ENCODE data around the gene FAM163B. TPM values are rescaled to one million over a fixed set of nuclear protein-coding genes. Genes with fewer than 3 reads are reported as not detected.

Gene FAM163B
- not detected for total RNA-seq

DNA sequence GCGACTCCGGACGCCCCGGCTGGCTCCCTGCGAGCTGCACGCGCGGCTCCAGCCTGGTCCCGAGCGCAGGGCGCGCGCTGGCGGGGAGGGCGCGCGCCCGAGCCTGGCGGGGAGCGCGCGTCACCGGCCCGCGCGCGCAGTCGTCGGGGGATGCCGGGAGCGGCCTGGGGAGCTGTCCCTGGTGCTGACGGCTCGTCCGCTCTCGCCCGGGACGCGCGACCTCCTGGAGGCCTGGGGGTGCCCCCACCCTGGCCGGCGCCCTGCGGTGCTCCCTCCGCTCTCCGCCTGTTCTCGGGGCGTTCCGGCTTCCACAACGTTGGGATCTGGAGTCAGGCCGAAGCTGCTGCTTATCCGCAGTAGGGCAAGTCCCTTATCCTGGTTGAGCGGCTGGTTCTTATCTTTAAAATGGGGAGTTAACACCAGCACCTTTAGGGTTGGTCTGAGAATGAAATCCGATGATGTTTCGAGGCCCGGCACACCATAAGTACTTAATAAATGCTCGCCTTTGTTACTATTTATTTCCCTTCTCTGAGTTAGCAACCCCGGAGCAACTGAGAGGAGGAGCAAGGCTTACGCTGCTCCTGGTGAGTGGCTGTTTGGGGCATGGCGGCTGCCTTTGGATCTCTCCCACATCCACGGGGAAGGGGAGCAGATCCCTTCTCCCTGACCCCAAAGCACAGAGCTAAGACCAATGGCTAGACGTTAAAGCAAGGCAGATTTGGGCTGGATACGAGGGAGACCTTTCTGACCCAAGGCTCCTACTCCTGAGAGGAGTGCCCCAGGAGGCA is at the start of gene FAM163B:
FAM163B (minus strand) TSS at position 79 of the 788 bp plus-strand sequence. CDS start 29,166 bp downstream, outside the sequence.
- Mint-ChIP-seq H3K4me1 (ENCODE audit: low read depth) (peaks cover 7% of the 10 kb centered on the region), H3K36me3 (ENCODE audit: low read depth) (no peaks in the 10 kb centered on the region), H3K4me3 (no peak within 1 kb of the TSS), H3K27me3 (ENCODE audit: low read depth) (peaks cover 30% of the 10 kb centered on the region), H3K9me3 (no peaks in the 10 kb centered on the region), H3K27ac (no peak within 1 kb of the TSS)
- CTCF ChIA-PET = no interaction called here
- DNase-seq = peak; percentile 47
- intact Hi-C loops (cut with micrococcal nuclease) = no loop called here

DNA sequence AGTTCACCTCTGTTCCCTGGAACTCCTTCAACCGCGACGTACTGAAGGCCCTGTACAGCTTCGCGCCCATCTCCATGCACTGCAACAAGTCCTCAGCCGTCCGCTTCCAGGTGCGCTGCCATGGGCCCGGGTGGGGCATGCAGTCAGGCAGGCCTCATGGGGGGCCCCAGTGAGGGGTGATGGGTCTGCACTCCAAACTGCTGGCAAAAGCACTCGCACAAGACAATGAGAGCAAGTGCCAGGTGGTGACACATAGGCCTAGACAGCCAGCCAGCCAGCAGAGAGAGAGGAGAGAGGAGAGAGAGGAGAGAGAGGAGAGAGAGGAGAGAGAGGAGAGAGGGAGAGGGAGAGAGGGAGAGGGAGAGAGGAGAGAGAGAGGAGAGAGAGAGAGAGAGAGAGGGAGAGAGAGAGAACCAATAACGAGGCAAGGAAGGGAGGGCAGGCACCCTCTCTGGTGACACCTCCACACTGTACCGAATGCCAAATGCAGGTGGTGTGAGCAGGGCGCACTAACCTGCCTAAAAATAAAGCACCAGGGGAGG is 48.0 kb upstream of the FAM163B start:
- CTCF ChIA-PET = interaction anchor here (0.9 to 2.1 kb wide), 2 partner anchors 67 to 86 kb away, joined by 3 to 8 read pairs; no protein-coding TSS in a partner anchor
- Mint-ChIP-seq H3K27me3 (ENCODE audit: low read depth) (peaks cover 20% of the 10 kb centered on the region), H3K36me3 (ENCODE audit: low read depth) (no peaks in the 10 kb centered on the region), H3K4me1 (ENCODE audit: low read depth) (peaks cover 41% of the 10 kb centered on the region), H3K27ac (no peak overlapping the region), H3K9me3 (no peaks in the 10 kb centered on the region), H3K4me3 (no peak overlapping the region)
- intact Hi-C loops (cut with micrococcal nuclease) = loop anchor here (2.0 to 5.0 kb wide), 2 partner anchors 44 to 335 kb away; partner anchors contain the start of gene VAV2
- no peak for DNase-seq

DNA sequence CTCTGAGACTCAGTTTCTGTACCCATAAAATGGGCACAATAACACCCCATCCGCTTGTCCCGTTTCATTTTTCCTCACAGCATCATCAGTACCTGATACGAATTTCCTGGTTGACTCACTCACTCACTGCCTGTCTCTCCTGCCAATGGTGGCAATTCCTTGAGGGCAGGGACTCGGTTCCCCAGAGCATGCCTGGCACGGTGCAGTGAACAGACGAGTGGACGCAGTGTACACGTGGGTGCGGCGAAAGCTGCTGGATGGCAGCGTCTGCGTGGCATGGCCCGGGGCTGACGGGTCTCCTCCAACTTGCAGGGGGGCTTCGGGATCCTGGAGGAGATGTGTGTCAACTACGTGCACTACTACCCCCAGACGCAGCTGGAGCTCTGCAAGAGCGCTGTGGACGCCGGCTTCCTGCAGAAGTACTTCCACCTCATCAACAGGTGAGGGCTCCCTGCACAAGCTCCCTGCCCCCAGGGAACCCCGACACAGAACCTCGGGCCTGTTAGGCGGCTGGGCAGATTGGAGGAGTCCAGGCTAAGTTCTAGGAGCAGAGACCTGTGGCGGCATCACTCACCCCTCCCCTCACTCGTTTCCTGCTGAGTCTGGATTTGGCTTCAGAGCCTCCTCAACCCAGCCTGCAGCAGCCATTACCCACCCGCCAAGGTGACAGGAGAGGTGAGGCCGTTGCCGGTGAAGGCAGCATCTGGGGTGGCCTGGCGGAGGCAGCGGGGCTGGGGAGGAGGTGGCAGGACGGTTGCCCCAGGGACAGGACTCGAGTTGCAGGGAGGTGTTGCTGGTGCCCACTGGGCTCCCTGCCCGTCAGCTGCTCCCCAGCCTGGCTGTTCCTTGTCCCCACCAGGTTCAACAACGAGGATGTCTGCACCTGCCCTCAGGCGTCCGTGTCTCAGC is 47.3 kb upstream of the FAM163B start:
- H3K4me3 Mint-ChIP-seq = no peak overlapping the region
- DNase-seq = peak; percentile 68
- no peak overlapping the region for H3K27ac Mint-ChIP-seq
- intact Hi-C loops (cut with micrococcal nuclease) = loop anchor here (1.0 to 5.0 kb wide), 3 partner anchors 44 to 336 kb away; partner anchors contain the start of gene VAV2
- CTCF ChIA-PET = interaction anchor here (0.9 to 2.1 kb wide), 2 partner anchors 66 to 86 kb away, joined by 3 to 8 read pairs; no protein-coding TSS in a partner anchor
- no peaks in the 10 kb centered on the region for H3K36me3 Mint-ChIP-seq (ENCODE audit: low read depth)
- H3K27me3 Mint-ChIP-seq (ENCODE audit: low read depth) = peaks cover 20% of the 10 kb centered on the region
- peaks cover 41% of the 10 kb centered on the region for H3K4me1 Mint-ChIP-seq (ENCODE audit: low read depth)
- no peaks in the 10 kb centered on the region for H3K9me3 Mint-ChIP-seq

DNA sequence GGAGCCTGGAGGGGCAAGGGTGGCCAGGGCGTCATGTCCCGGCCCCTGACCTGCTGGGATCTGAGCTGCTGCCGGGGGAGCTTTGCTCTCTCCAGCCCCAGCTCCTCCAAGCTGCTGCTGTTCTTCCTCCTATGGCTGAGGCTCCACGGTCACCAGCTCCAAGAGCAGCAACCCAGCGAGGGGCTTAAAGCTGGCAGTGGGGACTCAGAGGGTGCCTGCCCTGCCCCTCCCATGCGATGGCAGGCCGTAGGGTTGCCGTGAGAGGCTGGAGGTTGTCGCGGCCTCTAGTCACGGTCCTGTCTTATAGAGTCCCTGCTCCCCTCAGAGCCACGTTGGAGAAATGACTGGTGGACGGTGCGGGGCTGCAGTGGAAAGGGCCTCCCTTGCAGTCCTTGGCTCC is 46.5 kb upstream of the FAM163B start:
- no peak overlapping the region for H3K27ac Mint-ChIP-seq
- intact Hi-C loops (cut with micrococcal nuclease) = loop anchor here (1.0 to 5.0 kb wide), 3 partner anchors 45 to 337 kb away; partner anchors contain the start of gene VAV2
- peaks cover 20% of the 10 kb centered on the region for H3K27me3 Mint-ChIP-seq (ENCODE audit: low read depth)
- no peaks in the 10 kb centered on the region for H3K36me3 Mint-ChIP-seq (ENCODE audit: low read depth)
- DNase-seq = no peak
- CTCF ChIA-PET = interaction anchor here (2.1 kb wide), 1 partner anchor 65 kb away, joined by 8 read pairs; no protein-coding TSS in a partner anchor
- no peaks in the 10 kb centered on the region for H3K9me3 Mint-ChIP-seq
- no peak overlapping the region for H3K4me3 Mint-ChIP-seq
- H3K4me1 Mint-ChIP-seq (ENCODE audit: low read depth) = peaks cover 41% of the 10 kb centered on the region

- H3K4me3 Mint-ChIP-seq = no peak overlapping the region
- peaks cover 19% of the 10 kb centered on the region for H3K27me3 Mint-ChIP-seq (ENCODE audit: low read depth)
- H3K36me3 Mint-ChIP-seq (ENCODE audit: low read depth) = no peaks in the 10 kb centered on the region
- DNase-seq = no peak
- peaks cover 40% of the 10 kb centered on the region for H3K4me1 Mint-ChIP-seq (ENCODE audit: low read depth)
- intact Hi-C loops (cut with micrococcal nuclease) = loop anchor here (5.0 kb wide), 1 partner anchor 337 kb away; the partner anchor contains the start of gene VAV2
- CTCF ChIA-PET = interaction anchor here (2.1 kb wide), 1 partner anchor 65 kb away, joined by 8 read pairs; no protein-coding TSS in a partner anchor
- no peak overlapping the region for H3K27ac Mint-ChIP-seq
- H3K9me3 Mint-ChIP-seq = no peaks in the 10 kb centered on the region
Observed at GRCh38 chr9:133654736-133655657, 45.8 kb upstream of the FAM163B start.

DNA sequence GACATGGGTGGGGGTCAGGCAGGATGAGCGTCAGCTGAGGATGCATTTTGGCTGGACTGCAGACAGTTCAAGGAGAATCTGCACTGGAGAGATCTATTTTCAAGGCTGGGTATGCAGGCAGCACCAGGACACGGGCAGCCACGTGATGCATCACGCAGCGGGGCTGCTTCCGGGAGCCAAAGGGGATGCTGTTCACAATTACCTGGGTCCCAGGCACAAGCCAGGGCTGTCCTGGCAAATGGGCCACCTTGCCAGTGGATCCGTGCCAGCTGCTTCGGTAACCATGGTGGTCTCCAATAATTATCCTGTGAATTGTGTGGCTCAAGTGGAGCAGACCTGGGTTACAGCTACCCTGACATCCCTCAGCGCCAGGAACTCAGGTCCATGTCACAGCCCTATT is 44.4 kb upstream of the FAM163B start:
- H3K27ac Mint-ChIP-seq = no peak overlapping the region
- no peak for DNase-seq
- H3K4me1 Mint-ChIP-seq (ENCODE audit: low read depth) = peaks cover 28% of the 10 kb centered on the region
- CTCF ChIA-PET = interaction anchor here (0.7 to 1.2 kb wide), 2 partner anchors 63 to 89 kb away, joined by 3 read pairs; no protein-coding TSS in a partner anchor
- peaks cover 17% of the 10 kb centered on the region for H3K27me3 Mint-ChIP-seq (ENCODE audit: low read depth)
- H3K9me3 Mint-ChIP-seq = no peaks in the 10 kb centered on the region
- no peaks in the 10 kb centered on the region for H3K36me3 Mint-ChIP-seq (ENCODE audit: low read depth)
- no peak overlapping the region for H3K4me3 Mint-ChIP-seq
- intact Hi-C loops (cut with micrococcal nuclease) = no loop called here

DNA sequence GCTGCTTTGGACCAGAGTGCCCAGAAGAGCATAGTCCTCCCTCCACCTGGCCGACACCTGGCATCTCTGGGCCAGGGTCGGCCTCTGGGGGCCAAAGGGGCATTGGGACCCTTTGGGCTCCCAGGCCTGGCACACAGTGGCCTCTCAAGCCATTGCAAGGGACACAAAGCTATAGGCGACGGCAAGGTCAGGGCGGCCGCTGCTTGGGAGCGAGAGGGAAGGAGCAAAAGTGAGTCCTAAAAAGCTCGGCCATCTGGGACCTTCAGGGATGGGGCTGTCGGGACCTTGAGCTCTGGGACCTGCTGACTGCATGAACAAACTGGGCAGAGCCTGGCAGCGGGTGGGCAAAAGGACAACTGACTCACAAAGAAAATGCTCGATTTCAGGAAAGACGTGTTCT is 40.8 kb upstream of the FAM163B start:
- no peaks in the 10 kb centered on the region for H3K4me1 Mint-ChIP-seq (ENCODE audit: low read depth)
- DNase-seq = no peak
- no peak overlapping the region for H3K27ac Mint-ChIP-seq
- no peaks in the 10 kb centered on the region for H3K36me3 Mint-ChIP-seq (ENCODE audit: low read depth)
- CTCF ChIA-PET = no interaction called here
- H3K27me3 Mint-ChIP-seq (ENCODE audit: low read depth) = peaks cover 4% of the 10 kb centered on the region
- no peak overlapping the region for H3K4me3 Mint-ChIP-seq
- no peaks in the 10 kb centered on the region for H3K9me3 Mint-ChIP-seq
- intact Hi-C loops (cut with micrococcal nuclease) = no loop called here

DNA sequence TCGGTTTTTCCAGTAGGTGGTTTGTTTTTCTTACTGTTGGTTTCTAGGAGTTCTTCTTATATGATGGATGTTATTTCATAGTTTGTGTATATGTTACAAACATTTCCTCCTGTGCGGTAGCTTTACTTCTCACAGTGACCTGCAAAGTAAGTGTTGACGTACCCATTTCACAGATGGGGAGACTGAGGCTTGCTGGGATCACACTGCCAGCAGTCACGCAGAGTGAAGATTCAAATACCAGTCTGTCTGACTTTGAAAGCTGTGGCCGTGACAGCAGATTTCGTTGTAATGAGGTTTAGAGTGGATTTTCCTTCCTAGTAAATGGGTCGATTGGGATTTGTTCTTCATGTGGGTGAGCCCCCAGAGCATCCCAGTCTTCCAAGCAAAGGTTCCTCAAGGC is 40.0 kb upstream of the FAM163B start:
- DNase-seq = no peak
- Mint-ChIP-seq H3K9me3 (no peaks in the 10 kb centered on the region), H3K4me1 (ENCODE audit: low read depth) (no peaks in the 10 kb centered on the region), H3K36me3 (ENCODE audit: low read depth) (no peaks in the 10 kb centered on the region), H3K4me3 (no peak overlapping the region), H3K27ac (no peak overlapping the region), H3K27me3 (ENCODE audit: low read depth) (peaks cover 2% of the 10 kb centered on the region)
- intact Hi-C loops (cut with micrococcal nuclease) = no loop called here
- CTCF ChIA-PET = no interaction called here

DNA sequence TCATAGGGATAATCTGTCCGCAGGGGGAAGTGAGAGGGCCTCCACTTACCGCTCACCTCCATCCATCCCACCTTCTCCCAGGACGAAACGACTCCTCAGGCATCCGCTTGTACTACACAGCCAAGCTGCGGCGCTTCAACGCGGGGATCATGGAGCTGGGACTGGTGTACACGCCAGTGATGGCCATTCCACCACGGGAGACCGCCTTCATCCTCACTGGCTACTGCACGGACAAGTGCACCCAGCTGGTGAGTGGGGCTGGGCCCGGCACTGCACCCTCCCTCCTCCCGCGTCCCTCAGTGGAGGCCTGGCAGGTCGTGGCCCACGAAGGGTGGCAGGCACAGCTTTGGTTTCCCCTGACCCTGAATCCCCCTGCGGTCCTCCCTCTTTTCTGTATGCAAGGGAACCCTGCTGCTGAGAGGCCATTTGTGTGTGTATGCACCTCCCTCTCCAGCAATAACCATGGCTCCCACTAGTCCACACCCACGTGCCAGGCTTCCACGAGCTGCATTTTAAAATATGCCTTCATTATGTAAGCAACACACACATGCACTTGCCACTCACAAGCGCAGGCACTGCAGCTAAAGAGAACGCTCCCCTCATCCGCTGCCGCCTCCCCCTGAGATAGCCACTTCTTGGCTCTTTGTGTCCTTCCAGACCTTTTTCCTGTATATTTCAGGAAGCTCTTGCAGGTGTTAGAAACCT is 38.7 kb upstream of the FAM163B start:
- intact Hi-C loops (cut with micrococcal nuclease) = no loop called here
- no peak overlapping the region for H3K4me3 Mint-ChIP-seq
- H3K27ac Mint-ChIP-seq = no peak overlapping the region
- H3K4me1 Mint-ChIP-seq (ENCODE audit: low read depth) = no peaks in the 10 kb centered on the region
- no peaks in the 10 kb centered on the region for H3K27me3 Mint-ChIP-seq (ENCODE audit: low read depth)
- no peaks in the 10 kb centered on the region for H3K9me3 Mint-ChIP-seq
- H3K36me3 Mint-ChIP-seq (ENCODE audit: low read depth) = no peaks in the 10 kb centered on the region
- CTCF ChIA-PET = interaction anchor here (1.8 kb wide), 1 partner anchor 115 kb away, joined by 5 read pairs; no protein-coding TSS in a partner anchor
- DNase-seq = no peak

DNA sequence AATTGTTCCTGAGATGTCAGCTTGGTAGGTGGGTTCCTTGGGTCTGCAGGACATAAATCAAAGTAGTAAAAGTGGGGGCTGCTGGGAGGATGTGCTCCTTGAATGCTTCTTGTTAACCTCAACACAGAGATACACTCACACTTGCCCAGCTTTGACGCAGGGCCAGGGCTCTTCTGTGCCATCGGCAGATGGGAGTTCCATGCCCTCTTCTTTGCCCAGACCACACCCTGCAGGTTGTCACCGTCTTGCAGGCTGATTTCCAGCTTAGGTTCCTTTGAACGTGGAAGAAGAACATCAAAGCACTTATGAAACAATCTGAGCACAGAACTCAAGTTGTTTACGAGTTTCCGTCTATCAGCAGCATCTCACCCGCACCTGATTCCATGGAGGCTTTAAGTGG is 38.0 kb upstream of the FAM163B start:
- Mint-ChIP-seq H3K27me3 (ENCODE audit: low read depth) (no peaks in the 10 kb centered on the region), H3K27ac (no peak overlapping the region), H3K4me3 (no peak overlapping the region), H3K36me3 (ENCODE audit: low read depth) (no peaks in the 10 kb centered on the region), H3K4me1 (ENCODE audit: low read depth) (no peaks in the 10 kb centered on the region), H3K9me3 (no peaks in the 10 kb centered on the region)
- no peak for DNase-seq
- CTCF ChIA-PET = interaction anchor here (1.8 kb wide), 1 partner anchor 114 kb away, joined by 5 read pairs; no protein-coding TSS in a partner anchor
- intact Hi-C loops (cut with micrococcal nuclease) = no loop called here

Measured in activated naive CD4-positive, alpha-beta T cell treated with anti-CD3 and anti-CD28 coated beads for 36 hours (primary cell).